ENCODE data around the gene CCSER1.

CCSER1 gene

DNA sequence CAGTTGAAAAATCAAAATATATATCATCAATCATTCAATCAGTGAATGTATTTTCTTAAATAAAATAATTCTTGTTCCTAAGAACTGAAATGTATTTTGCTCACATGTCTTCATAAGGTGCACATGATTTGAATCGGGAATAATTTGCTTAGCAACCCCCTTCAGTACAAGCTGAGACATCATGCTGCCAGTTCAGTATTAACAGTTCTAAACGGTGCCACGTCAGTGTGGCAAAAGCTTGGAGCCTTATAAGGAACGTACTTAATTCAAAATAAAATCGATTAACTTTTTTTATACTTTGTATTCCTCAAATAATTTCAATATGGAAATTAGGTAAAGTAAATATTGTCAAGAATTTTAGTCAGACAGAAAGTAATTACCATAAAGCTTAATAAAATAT lies 287.9 kb downstream of the CCSER1 start:
- no peaks in the 10 kb centered on the region for H4K20me1 ChIP-seq (ENCODE audit: insufficient read depth, low read length)
- no peaks in the 10 kb centered on the region for H3K9me3 ChIP-seq (ENCODE audit: insufficient read depth, low read length, severe bottlenecking)
- no peak overlapping the region for H3K27ac ChIP-seq (ENCODE audit: low read length)
- H3K36me3 ChIP-seq (ENCODE audit: insufficient read depth, low read length), result no peaks in the 10 kb centered on the region
- ATAC-seq (ENCODE audit: insufficient read depth, low read depth) (no peak), DNase-seq (no peak)
- no peak overlapping the region for H3K4me3 ChIP-seq (ENCODE audit: low read depth in 1 of 2, low read length in 2 of 2)
- TF ChIP-seq, protein P1, sequence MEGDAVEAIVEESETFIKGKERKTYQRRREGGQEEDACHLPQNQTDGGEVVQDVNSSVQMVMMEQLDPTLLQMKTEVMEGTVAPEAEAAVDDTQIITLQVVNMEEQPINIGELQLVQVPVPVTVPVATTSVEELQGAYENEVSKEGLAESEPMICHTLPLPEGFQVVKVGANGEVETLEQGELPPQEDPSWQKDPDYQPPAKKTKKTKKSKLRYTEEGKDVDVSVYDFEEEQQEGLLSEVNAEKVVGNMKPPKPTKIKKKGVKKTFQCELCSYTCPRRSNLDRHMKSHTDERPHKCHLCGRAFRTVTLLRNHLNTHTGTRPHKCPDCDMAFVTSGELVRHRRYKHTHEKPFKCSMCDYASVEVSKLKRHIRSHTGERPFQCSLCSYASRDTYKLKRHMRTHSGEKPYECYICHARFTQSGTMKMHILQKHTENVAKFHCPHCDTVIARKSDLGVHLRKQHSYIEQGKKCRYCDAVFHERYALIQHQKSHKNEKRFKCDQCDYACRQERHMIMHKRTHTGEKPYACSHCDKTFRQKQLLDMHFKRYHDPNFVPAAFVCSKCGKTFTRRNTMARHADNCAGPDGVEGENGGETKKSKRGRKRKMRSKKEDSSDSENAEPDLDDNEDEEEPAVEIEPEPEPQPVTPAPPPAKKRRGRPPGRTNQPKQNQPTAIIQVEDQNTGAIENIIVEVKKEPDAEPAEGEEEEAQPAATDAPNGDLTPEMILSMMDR (IDR thresholded peaks at IDR 0.05; ENCODE audit: borderline replicate concordance, extremely low read depth, low read length, poor library complexity, severe bottlenecking), result no peak
- TF ChIP-seq EZH2 (IDR thresholded peaks at IDR 0.05; ENCODE audit: borderline replicate concordance, low read depth, low read length, severe bottlenecking), result no peak
- no peaks in the 10 kb centered on the region for H3K4me1 ChIP-seq (ENCODE audit: insufficient read depth, low read length)
- H3K79me2 ChIP-seq (ENCODE audit: insufficient read depth, low read length), result no peaks in the 10 kb centered on the region
- H3K4me2 ChIP-seq (ENCODE audit: insufficient read depth, low read length), result no peak overlapping the region
- no peak overlapping the region for H2AFZ ChIP-seq (ENCODE audit: low read depth, low read length)
- H3K27me3 ChIP-seq (ENCODE audit: insufficient read depth, low read length, poor library complexity), result no peaks in the 10 kb centered on the region
- no peak overlapping the region for H3K9ac ChIP-seq (ENCODE audit: low read depth, low read length)

DNA sequence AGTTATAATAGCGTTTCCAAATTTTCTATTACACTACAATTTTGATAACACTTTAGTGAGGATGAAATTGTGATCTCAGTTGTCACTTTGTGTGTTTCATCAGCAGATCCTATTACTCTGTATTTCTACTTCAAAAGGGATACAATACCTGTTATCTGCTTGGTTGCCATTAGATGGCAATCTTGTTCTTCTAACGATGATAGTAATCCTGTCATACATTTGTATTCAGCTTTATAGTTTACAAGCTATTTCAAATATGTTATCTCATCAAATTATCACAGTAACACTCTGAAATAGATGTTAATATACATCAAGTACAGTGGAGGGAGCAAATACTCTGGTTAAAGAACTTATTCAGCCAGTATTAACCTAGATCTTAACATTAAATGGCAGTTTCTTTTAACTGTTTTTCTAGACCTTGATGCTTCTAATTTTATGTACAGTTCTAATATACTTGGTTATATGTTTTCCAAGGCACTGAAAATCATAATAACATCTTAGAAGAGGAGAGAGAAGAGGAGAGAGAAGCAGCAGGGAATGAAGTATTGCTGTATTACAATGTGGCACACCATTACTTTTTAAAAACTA lies 292.0 kb downstream of the CCSER1 start:
- Histone ChIP-seq H3K4me3 (ENCODE audit: low read depth in 1 of 2, low read length in 2 of 2) (no peak overlapping the region), H3K27me3 (ENCODE audit: insufficient read depth, low read length, poor library complexity) (no peaks in the 10 kb centered on the region), H3K36me3 (ENCODE audit: insufficient read depth, low read length) (no peaks in the 10 kb centered on the region), H3K79me2 (ENCODE audit: insufficient read depth, low read length) (no peaks in the 10 kb centered on the region), H3K4me1 (ENCODE audit: insufficient read depth, low read length) (no peaks in the 10 kb centered on the region), H3K4me2 (ENCODE audit: insufficient read depth, low read length) (no peak overlapping the region), H3K27ac (ENCODE audit: low read length) (no peak overlapping the region), H4K20me1 (ENCODE audit: insufficient read depth, low read length) (no peaks in the 10 kb centered on the region), H2AFZ (ENCODE audit: low read depth, low read length) (no peak overlapping the region), H3K9ac (ENCODE audit: low read depth, low read length) (no peak overlapping the region), H3K9me3 (ENCODE audit: insufficient read depth, low read length, severe bottlenecking) (no peaks in the 10 kb centered on the region)
- ATAC-seq (ENCODE audit: insufficient read depth, low read depth) (peak; percentile 74), DNase-seq (no peak)
- no peak for TF ChIP-seq EZH2 (IDR thresholded peaks at IDR 0.05; ENCODE audit: borderline replicate concordance, low read depth, low read length, severe bottlenecking)
- TF ChIP-seq, protein P1 (IDR thresholded peaks at IDR 0.05; ENCODE audit: borderline replicate concordance, extremely low read depth, low read length, poor library complexity, severe bottlenecking), result peak; percentile 75

DNA sequence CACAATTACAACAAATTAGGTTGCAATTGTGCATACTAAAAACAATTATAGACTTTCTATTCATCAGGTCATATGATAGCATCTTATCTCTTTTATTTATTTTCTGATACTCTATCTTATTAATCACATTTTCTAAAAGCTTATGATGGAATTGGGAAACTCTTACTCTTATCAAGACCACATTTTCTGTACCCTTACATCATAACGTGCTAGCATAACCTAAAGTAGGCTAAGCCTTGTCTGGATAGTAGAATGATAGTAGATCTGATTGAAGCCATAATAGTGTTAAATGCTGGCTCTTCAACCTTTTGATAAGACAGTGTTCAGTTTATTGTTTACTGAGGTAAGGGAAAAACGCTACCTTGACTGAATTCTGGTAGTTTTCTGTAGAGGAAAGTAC lies 294.0 kb downstream of the CCSER1 start:
- Histone ChIP-seq H3K27me3 (ENCODE audit: insufficient read depth, low read length, poor library complexity) (no peaks in the 10 kb centered on the region), H3K4me3 (ENCODE audit: low read depth in 1 of 2, low read length in 2 of 2) (no peak overlapping the region), H3K36me3 (ENCODE audit: insufficient read depth, low read length) (no peaks in the 10 kb centered on the region), H3K79me2 (ENCODE audit: insufficient read depth, low read length) (no peaks in the 10 kb centered on the region), H3K4me1 (ENCODE audit: insufficient read depth, low read length) (no peaks in the 10 kb centered on the region), H3K9ac (ENCODE audit: low read depth, low read length) (no peak overlapping the region), H4K20me1 (ENCODE audit: insufficient read depth, low read length) (no peaks in the 10 kb centered on the region), H2AFZ (ENCODE audit: low read depth, low read length) (no peak overlapping the region), H3K4me2 (ENCODE audit: insufficient read depth, low read length) (no peak overlapping the region), H3K27ac (ENCODE audit: low read length) (no peak overlapping the region), H3K9me3 (ENCODE audit: insufficient read depth, low read length, severe bottlenecking) (no peaks in the 10 kb centered on the region)
- TF ChIP-seq EZH2 (IDR thresholded peaks at IDR 0.05; ENCODE audit: borderline replicate concordance, low read depth, low read length, severe bottlenecking), result no peak
- TF ChIP-seq, protein P1 (IDR thresholded peaks at IDR 0.05; ENCODE audit: borderline replicate concordance, extremely low read depth, low read length, poor library complexity, severe bottlenecking), result no peak
- ATAC-seq (ENCODE audit: insufficient read depth, low read depth) (no peak), DNase-seq (no peak)
